ENCODE data around the gene BRD2.

GRCh38 chr6:33017694-33018353, 49.4 kb downstream of the BRD2 start:
- TF ChIP-seq CTCF (IDR thresholded peaks at IDR 0.05) (no peak), POLR2A (IDR thresholded peaks at IDR 0.05) (no peak), POLR2AphosphoS5 (IDR thresholded peaks at IDR 0.05) (no peak), EP300 (IDR thresholded peaks at IDR 0.05) (no peak)
